Common myeloid progenitor, CD34-positive (primary cell): Measurements from ENCODE around the gene AUTS2.

ENCODE experiments used
- CTCF ChIA-PET: fragments of 350-600 bp; sonication (Branson Sonifier 250); formaldehyde crosslinking; loops from one replicate; lab custom pipeline; 2021; ENCODE audit warnings: antibody characterized with exemption; lab: Charles Lee
- POLR2A ChIA-PET: fragments of 350-600 bp; sonication (Branson Sonifier 250); formaldehyde crosslinking; loops from one replicate; lab custom pipeline; 2021; ENCODE audit warnings: antibody characterized with exemption; lab: Charles Lee
- DNase-seq, 3 donors: peaks; one replicate each; pipeline versions ENCODE4 v3.0.0 to v3.0.0-alpha.2; 2013
- H3K27ac ChIP-seq, 2 experiments: 1 replicate in 1 of 2; 2 replicates in 1 of 2; pipeline ENCODE4 v1.7.0; 2013; ENCODE audit warnings: inconsistent platforms in 2 of 2, low read length in 2 of 2, mild to moderate bottlenecking in 2 of 2, low read depth in 1 of 2, moderate library complexity in 1 of 2; ENCODE audit not compliant: severe bottlenecking in 2 of 2, insufficient read depth in 1 of 2, poor library complexity in 1 of 2
- H3K27me3 ChIP-seq, 5 experiments: replicated peaks in 2 of 5; 1 replicate in 3 of 5; 2 replicates in 2 of 5; pipeline versions ENCODE4 v1.6.1 to v1.7.0; 2013; ENCODE audit warnings: low read length in 4 of 5, mild to moderate bottlenecking in 2 of 5, moderate library complexity in 2 of 5, inconsistent platforms in 1 of 5; ENCODE audit not compliant: insufficient read depth in 5 of 5, control insufficient read depth in 4 of 5
- H3K36me3 ChIP-seq, 4 experiments: 1 replicate in 2 of 4; 2 replicates in 2 of 4; pipeline versions ENCODE4 v1.6.1 to v1.7.0; 2013; ENCODE audit warnings: low read length in 3 of 4, control low read depth in 1 of 4, mild to moderate bottlenecking in 1 of 4; ENCODE audit not compliant: control insufficient read depth in 4 of 4, insufficient read depth in 4 of 4
- H3K4me1 ChIP-seq, 4 experiments: 1 replicate in 3 of 4; 2 replicates in 1 of 4; pipeline versions ENCODE4 v1.6.1 to v1.7.1; 2013; ENCODE audit warnings: low read length in 3 of 4, mild to moderate bottlenecking in 3 of 4, control low read depth in 1 of 4, inconsistent platforms in 1 of 4, moderate library complexity in 1 of 4; ENCODE audit not compliant: control insufficient read depth in 4 of 4, insufficient read depth in 4 of 4; ENCODE audit errors: control extremely low read depth in 1 of 4
- H3K4me3 ChIP-seq, 7 experiments: 1 replicate in 4 of 7; 2 replicates in 3 of 7; pipeline versions ENCODE4 v1.5.1 to v1.7.0; 2013; ENCODE audit warnings: mild to moderate bottlenecking in 7 of 7, low read length in 6 of 7, moderate library complexity in 6 of 7, inconsistent platforms in 2 of 7, low read depth in 2 of 7, control low read depth in 1 of 7; ENCODE audit not compliant: insufficient read depth in 4 of 7, control insufficient read depth in 1 of 7; ENCODE audit errors: extremely low read depth in 1 of 7
- H3K9me3 ChIP-seq, 5 experiments: 1 replicate in 4 of 5; 2 replicates in 1 of 5; pipeline versions ENCODE4 v1.6.1 to v1.7.1; 2013; ENCODE audit warnings: low read length in 4 of 5, mild to moderate bottlenecking in 2 of 5, inconsistent platforms in 1 of 5, low read depth in 1 of 5, moderate library complexity in 1 of 5; ENCODE audit not compliant: control insufficient read depth in 4 of 5, insufficient read depth in 2 of 5; ENCODE audit errors: control extremely low read depth in 1 of 5
- WGBS: methylation state at CpG from one replicate; pipeline ENCODE4 v1.1.5; 2013; ENCODE audit not compliant: insufficient coverage; 5-methylcytosine and 5-hydroxymethylcytosine counted together

The AUTS2 gene

DNA sequence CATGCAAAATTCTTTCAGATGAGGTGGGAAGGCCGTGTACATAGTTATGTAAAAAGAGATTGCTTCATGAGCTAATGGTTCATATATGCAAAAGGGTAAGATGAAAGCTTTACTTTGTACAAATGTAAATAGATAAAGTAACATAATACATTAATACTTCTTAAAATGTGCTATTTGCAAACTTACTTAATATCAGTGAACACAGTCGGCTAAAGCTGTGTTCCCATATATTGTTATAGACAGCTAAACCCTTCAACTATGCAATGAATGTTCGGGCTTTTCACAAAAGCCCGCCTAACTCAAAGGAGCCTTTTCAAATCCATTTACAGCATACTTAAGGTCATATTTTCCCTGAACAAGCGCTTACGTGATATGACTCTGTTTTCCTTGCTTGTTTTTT lies 1193.1 kb downstream of the AUTS2 start:
- ChIA-PET CTCF (no interaction called here), POLR2A (no interaction called here)
- 100% methylated on average over 5 of the region's 6 CpGs for WGBS
- no peaks in the 10 kb centered on the region for H3K4me1 ChIP-seq
- no peak overlapping the region for H3K4me3 ChIP-seq
- H3K27ac ChIP-seq: no peak overlapping the region
- H3K36me3 ChIP-seq: peaks cover 7 to 20% (median 11%) of the 10 kb centered on the region in 4 experiments
- H3K27me3 ChIP-seq: no peaks in the 10 kb centered on the region
- no peak for DNase-seq
- H3K9me3 ChIP-seq: peaks cover 0 to 8% (median 0%) of the 10 kb centered on the region in 5 experiments

DNA sequence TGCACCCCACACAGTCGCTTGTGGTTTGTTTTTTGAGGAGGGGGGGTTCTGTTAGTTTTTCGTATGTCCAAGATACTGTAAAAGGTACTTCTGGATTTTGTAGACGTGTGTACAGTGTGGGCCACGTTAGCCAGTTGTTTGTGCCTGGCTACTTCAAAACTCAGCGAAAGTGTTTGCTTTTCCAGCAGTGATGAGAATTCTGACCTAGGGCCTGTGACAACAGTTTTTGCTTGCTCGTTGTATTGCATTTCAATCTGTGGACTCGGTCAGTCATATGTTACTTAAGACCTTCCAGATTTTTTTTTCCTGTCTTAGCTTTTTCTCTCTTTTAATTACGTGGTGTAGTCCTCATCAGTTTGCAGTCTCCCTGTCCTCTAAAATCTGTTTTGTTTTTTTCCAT lies 1194.8 kb downstream of the AUTS2 start:
- H3K27me3 ChIP-seq: no peaks in the 10 kb centered on the region
- H3K4me3 ChIP-seq: no peak overlapping the region
- POLR2A ChIA-PET: interaction anchor here (0.6 kb wide), 1 partner anchor 45 kb away, joined by 4 read pairs; no protein-coding TSS in a partner anchor
- H3K9me3 ChIP-seq: peaks cover 0 to 8% (median 0%) of the 10 kb centered on the region in 5 experiments
- 98% methylated on average over 7 of the region's 8 CpGs for WGBS
- CTCF ChIA-PET: no interaction called here
- no peak overlapping the region for H3K27ac ChIP-seq
- DNase-seq: no peak
- peaks cover 0 to 11% (median 9%) of the 10 kb centered on the region in 4 experiments for H3K4me1 ChIP-seq
- H3K36me3 ChIP-seq: peaks cover 4 to 16% (median 9%) of the 10 kb centered on the region in 4 experiments

DNA sequence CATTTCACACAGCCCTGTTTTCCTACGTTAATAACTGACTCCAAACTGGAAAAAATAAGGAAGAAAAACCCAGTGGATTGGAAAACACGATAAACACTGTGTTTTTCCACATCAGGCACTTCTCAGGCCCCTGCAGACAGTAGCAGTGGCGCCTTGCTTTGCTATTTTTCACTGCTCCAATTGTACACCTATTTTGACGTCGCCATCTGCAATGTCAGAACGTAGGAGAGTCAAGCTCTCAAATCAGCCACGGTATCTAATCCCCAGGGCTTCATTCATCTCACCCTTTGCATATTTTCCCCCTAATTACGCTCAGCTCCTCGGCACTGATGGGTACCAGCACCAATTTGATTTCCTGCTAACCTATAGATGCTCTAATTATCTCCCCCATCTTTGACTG lies 1195.5 kb downstream of the AUTS2 start:
- H3K9me3 ChIP-seq: peaks cover 0 to 8% (median 0%) of the 10 kb centered on the region in 5 experiments
- peaks cover 0 to 14% (median 9%) of the 10 kb centered on the region in 4 experiments for H3K4me1 ChIP-seq
- WGBS: 94% methylated on average over 9 of the region's 9 CpGs
- no peak overlapping the region for H3K4me3 ChIP-seq
- POLR2A ChIA-PET: no interaction called here
- DNase-seq: no peak
- H3K27me3 ChIP-seq: no peaks in the 10 kb centered on the region
- H3K36me3 ChIP-seq: peaks cover 4 to 16% (median 8%) of the 10 kb centered on the region in 4 experiments
- no peak overlapping the region for H3K27ac ChIP-seq
- CTCF ChIA-PET: interaction anchor here (1.3 kb wide), 1 partner anchor 34 kb away, joined by 3 read pairs; no protein-coding TSS in a partner anchor

DNA sequence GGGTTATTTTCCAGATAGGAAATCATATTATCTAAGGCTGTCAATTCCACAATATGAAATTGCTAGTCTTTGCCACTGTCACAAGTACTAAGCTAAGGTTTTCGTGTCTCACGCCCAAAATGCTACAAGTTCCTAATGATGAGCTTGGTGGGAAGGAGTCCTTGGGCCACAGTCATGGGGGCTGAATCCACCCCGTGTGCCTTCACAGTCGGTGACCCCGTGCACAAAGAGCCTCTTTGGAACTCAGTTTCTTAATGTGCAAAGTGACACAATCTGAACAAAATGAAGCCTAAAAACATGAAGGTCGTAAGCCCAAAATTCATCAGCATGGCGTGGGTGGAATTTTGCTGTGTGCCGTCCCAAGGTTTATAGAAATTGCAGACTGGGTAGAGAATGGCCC lies 1196.7 kb downstream of the AUTS2 start:
- peaks cover 0 to 14% (median 9%) of the 10 kb centered on the region in 4 experiments for H3K4me1 ChIP-seq
- ChIA-PET CTCF (interaction anchor here (1.3 kb wide), 1 partner anchor 33 kb away, joined by 3 read pairs; no protein-coding TSS in a partner anchor), POLR2A (no interaction called here)
- no peak overlapping the region for H3K4me3 ChIP-seq
- no peak overlapping the region for H3K27ac ChIP-seq
- WGBS: 96% methylated on average over 8 of the region's 8 CpGs
- H3K9me3 ChIP-seq: peaks cover 0 to 11% (median 2%) of the 10 kb centered on the region in 5 experiments
- no peaks in the 10 kb centered on the region for H3K27me3 ChIP-seq
- no peak for DNase-seq
- H3K36me3 ChIP-seq: peaks cover 0 to 9% (median 5%) of the 10 kb centered on the region in 4 experiments

DNA sequence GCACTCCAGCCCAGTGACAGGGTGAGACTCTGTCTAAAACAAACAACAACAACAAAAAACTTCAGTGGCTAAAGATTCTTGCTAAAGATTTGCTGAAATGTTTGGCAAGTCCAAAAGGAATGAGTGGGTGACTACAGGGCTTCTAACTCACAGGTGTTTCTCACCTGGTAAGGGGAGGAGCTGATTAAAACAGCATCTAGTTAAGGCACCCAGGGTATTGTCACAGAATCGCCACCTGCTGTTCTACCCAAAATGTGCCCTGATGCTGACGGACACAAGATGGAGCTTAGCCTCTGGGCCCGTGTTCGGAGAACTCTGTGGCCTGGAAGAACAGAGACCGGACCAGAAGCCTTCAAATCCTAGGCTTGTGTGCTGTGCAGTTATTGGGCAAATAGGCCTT lies 1197.7 kb downstream of the AUTS2 start:
- Histone ChIP-seq H3K9me3 (peaks cover 2 to 17% (median 8%) of the 10 kb centered on the region in 5 experiments), H3K4me3 (no peak overlapping the region), H3K4me1 (peaks cover 0 to 14% (median 9%) of the 10 kb centered on the region in 4 experiments), H3K27me3 (no peaks in the 10 kb centered on the region), H3K27ac (no peak overlapping the region), H3K36me3 (peaks cover 0 to 4% (median under 1%) of the 10 kb centered on the region in 4 experiments)
- POLR2A ChIA-PET: interaction anchor here (0.6 kb wide), 1 partner anchor 9 kb away, joined by 3 read pairs; no protein-coding TSS in a partner anchor
- WGBS: 100% methylated on average over 5 of the region's 5 CpGs
- CTCF ChIA-PET: interaction anchor here (1.5 kb wide), 1 partner anchor 22 kb away, joined by 3 read pairs; no protein-coding TSS in a partner anchor
- DNase-seq: peak in 2 of 3 donors; percentile 1 to 13

DNA sequence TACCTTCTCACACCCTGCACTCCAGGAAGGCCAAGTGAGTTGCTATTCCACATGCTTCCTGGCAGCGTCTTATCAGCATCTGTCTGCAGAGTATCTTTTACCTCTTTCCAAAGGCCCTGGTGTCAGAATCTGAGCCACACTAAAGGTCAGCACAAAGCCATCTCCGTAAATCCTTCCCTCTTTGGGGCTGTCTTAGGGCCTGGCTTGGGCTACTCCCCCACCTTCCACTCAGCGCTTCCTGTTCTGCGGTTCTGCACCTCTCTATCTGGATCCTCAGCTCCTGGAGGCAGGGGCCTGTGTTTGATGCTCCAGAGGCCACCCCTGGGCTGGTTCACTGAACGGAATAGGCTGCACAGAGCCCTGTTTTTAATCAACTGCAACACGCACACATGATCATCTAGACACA lies 1198.8 kb downstream of the AUTS2 start:
- Histone ChIP-seq H3K36me3 (peaks cover 0 to 4% (median 0%) of the 10 kb centered on the region in 4 experiments), H3K27ac (no peak overlapping the region), H3K4me1 (peaks cover 0 to 14% (median 9%) of the 10 kb centered on the region in 4 experiments), H3K27me3 (no peaks in the 10 kb centered on the region), H3K4me3 (no peak overlapping the region), H3K9me3 (peaks cover 2 to 26% (median 9%) of the 10 kb centered on the region in 5 experiments)
- POLR2A ChIA-PET: interaction anchor here (0.6 kb wide), 1 partner anchor 836 kb away, joined by 3 read pairs; no protein-coding TSS in a partner anchor
- WGBS: 0% methylated on average over 6 of the region's 6 CpGs
- CTCF ChIA-PET: interaction anchor here (1.5 kb wide), 1 partner anchor 23 kb away, joined by 3 read pairs; no protein-coding TSS in a partner anchor
- DNase-seq: peak; percentile 19 to 83 (median 65)

DNA sequence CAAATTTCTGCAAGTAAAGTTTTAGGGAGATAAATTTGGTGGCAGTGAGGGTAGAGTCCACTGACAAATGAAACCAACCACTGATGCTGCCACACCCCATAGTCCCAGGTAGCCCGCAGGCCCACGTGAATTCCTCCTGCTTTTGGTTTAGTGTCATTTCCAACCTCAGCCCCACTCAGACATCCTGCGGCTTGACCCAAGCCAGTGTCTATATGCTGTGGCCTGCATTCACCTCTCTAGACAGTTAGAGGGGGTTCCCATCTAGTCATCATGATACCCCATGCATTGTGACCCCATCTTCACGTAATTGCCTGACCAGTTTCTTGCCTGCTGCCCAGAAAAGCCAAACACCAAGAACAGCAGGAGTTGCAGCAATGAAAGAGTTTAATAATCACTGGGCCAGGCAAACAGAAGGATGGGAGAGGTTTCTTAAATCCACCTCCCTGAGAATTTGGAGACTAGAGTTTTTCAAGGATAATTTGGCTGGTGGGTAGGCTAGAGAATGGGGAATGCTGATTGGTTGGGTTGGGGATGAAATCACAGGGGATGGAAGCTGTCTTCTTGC lies 1201.6 kb downstream of the AUTS2 start:
- ChIA-PET CTCF (no interaction called here), POLR2A (no interaction called here)
- peaks cover 2 to 26% (median 9%) of the 10 kb centered on the region in 5 experiments for H3K9me3 ChIP-seq
- peaks cover 0 to 14% (median 9%) of the 10 kb centered on the region in 4 experiments for H3K4me1 ChIP-seq
- DNase-seq: no peak
- H3K36me3 ChIP-seq: no peaks in the 10 kb centered on the region
- no peaks in the 10 kb centered on the region for H3K27me3 ChIP-seq
- WGBS: 96% methylated on average over 4 of the region's 4 CpGs
- no peak overlapping the region for H3K4me3 ChIP-seq
- H3K27ac ChIP-seq: no peak overlapping the region
